H1 (cell line): ENCODE measurements around the gene ANGPTL8. TPM values are rescaled to one million over a fixed set of nuclear protein-coding genes. Genes with fewer than 3 reads are reported as not detected.

Source experiments
- CTCF ChIA-PET: fragments of 300-600 bp; sonication (Branson Sonifier 250); formaldehyde crosslinking; loops from one replicate; lab custom pipeline; 2021; ENCODE audit not compliant: partially characterized antibody; lab: Charles Lee
- POLR2A ChIA-PET: fragments of 300-600 bp; sonication (Branson Sonifier 250); formaldehyde crosslinking; loops from one replicate; lab custom pipeline; 2021; ENCODE audit warnings: inconsistent platforms; ENCODE audit not compliant: partially characterized antibody; lab: Charles Lee
- DNase-seq, 2 experiments: peaks; one replicate each; pipeline versions ENCODE4 v3.0.0 to v3.0.0-alpha.2; 2010 to 2022; ENCODE audit warnings: low spot score in 2 of 2, low read depth in 1 of 2, mixed read lengths in 1 of 2
- FAIRE-seq: peaks from 2 replicates; lab custom pipeline; 2011; peaks lifted over from hg19 to GRCh38; lab: Jason Lieb, UNC
- H2AFZ ChIP-seq: 2 replicates; pipeline ENCODE4 v1.8.1; 2012; ENCODE audit warnings: low read length, inconsistent platforms
- H2AK5ac ChIP-seq: 2 replicates; pipeline ENCODE4 v1.6.1; 2013; ENCODE audit warnings: low read depth, low read length
- H2BK120ac ChIP-seq: replicated peaks from 2 replicates; pipeline ENCODE3; 2013; ENCODE audit warnings: low read depth, low read length, inconsistent platforms
- H2BK12ac ChIP-seq: 2 replicates; pipeline ENCODE4 v1.6.1; 2013; ENCODE audit warnings: low read depth, low read length
- H2BK15ac ChIP-seq: 2 replicates; pipeline ENCODE4 v1.6.1; 2013; ENCODE audit warnings: low read length
- H2BK20ac ChIP-seq: 2 replicates; pipeline ENCODE4 v1.6.1; 2013; ENCODE audit warnings: low read length
- H2BK5ac ChIP-seq: 2 replicates; pipeline ENCODE4 v1.6.1; 2013; ENCODE audit warnings: low read depth, low read length
- H3K14ac ChIP-seq: 2 replicates; pipeline ENCODE4 v1.6.1; 2013; ENCODE audit warnings: inconsistent platforms; ENCODE audit not compliant: insufficient read length
- H3K18ac ChIP-seq: 2 replicates; pipeline ENCODE4 v1.6.1; 2013; ENCODE audit warnings: low read length; ENCODE audit errors: extremely low read depth
- H3K23ac ChIP-seq: 2 replicates; pipeline ENCODE4 v1.6.1; 2013; ENCODE audit warnings: inconsistent platforms; ENCODE audit not compliant: insufficient read length
- H3K23me2 ChIP-seq: 2 replicates; pipeline ENCODE4 v1.6.1; 2013; ENCODE audit warnings: low read depth, low read length
- H3K27ac ChIP-seq: 2 replicates; pipeline ENCODE4 v1.6.1; 2011; ENCODE audit warnings: low read depth, low read length, inconsistent platforms
- H3K27me3 ChIP-seq, 4 experiments: replicated peaks in 1 of 4; 1 replicate in 1 of 4; 2 replicates in 3 of 4; pipeline versions ENCODE4 v1.6.1 to v1.8.1; 2011 to 2013; ENCODE audit warnings: low read length in 3 of 4, mild to moderate bottlenecking in 3 of 4, inconsistent platforms in 2 of 4, mixed read lengths in 2 of 4, moderate library complexity in 1 of 4; ENCODE audit not compliant: control insufficient read depth in 3 of 4, insufficient read depth in 3 of 4; ENCODE audit errors: extremely low read depth in 1 of 4
- H3K36me3 ChIP-seq, 4 experiments: 2 replicates each; pipeline versions ENCODE4 v1.6.1 to v1.8.1; 2011 to 2013; ENCODE audit warnings: mild to moderate bottlenecking in 4 of 4, low read length in 3 of 4, moderate library complexity in 2 of 4, control low read depth in 1 of 4, inconsistent platforms in 1 of 4; ENCODE audit not compliant: insufficient read depth in 4 of 4, control insufficient read depth in 2 of 4
- H3K4ac ChIP-seq: replicated peaks from 2 replicates; pipeline ENCODE3; 2013; ENCODE audit warnings: low read length, low read depth, mixed read lengths, inconsistent platforms; ENCODE audit not compliant: insufficient read length
- H3K4me1 ChIP-seq, 4 experiments: replicated peaks in 1 of 4; 1 replicate in 1 of 4; 2 replicates in 3 of 4; pipeline versions ENCODE4 v1.6.1 to v1.8.1; 2011 to 2013; ENCODE audit warnings: low read length in 3 of 4, inconsistent platforms in 2 of 4, mixed read lengths in 1 of 4; ENCODE audit not compliant: insufficient read depth in 4 of 4, control insufficient read depth in 3 of 4
- H3K4me2 ChIP-seq, 2 experiments: 2 replicates each; pipeline versions ENCODE4 v1.6.1 to v1.8.1; 2011 to 2013; ENCODE audit warnings: low read depth in 2 of 2, low read length in 2 of 2, control low read depth in 1 of 2, inconsistent platforms in 1 of 2, mild to moderate bottlenecking in 1 of 2; ENCODE audit not compliant: insufficient read depth in 1 of 2
- H3K4me3 ChIP-seq, 4 experiments: fragments of 200-600, 300-600 bp in 1 of 4; sonication (generic), shearing (Covaris generic), sonication (Bioruptor Twin) in 1 of 4; 2 replicates each; pipeline versions ENCODE4 v1.5.1 to v1.8.1; 2011 to 2016; ENCODE audit warnings: low read length in 4 of 4, low read depth in 3 of 4, control low read depth in 2 of 4, inconsistent platforms in 2 of 4, mild to moderate bottlenecking in 2 of 4, mixed read lengths in 1 of 4, moderate library complexity in 1 of 4; ENCODE audit not compliant: insufficient read depth in 2 of 4; ENCODE audit errors: extremely low read depth in 1 of 4
- H3K56ac ChIP-seq: replicated peaks from 2 replicates; pipeline ENCODE3; 2013; ENCODE audit warnings: low read depth, mild to moderate bottlenecking, mixed read lengths, low read length, inconsistent platforms; ENCODE audit not compliant: insufficient read length
- H3K79me1 ChIP-seq: 2 replicates; pipeline ENCODE4 v1.6.1; 2013; ENCODE audit warnings: low read depth, low read length, control low read depth
- H3K79me2 ChIP-seq, 2 experiments: 2 replicates each; pipeline versions ENCODE4 v1.6.1 to v1.8.1; 2012 to 2013; ENCODE audit warnings: low read length in 2 of 2, mild to moderate bottlenecking in 2 of 2, inconsistent platforms in 1 of 2; ENCODE audit not compliant: insufficient read depth in 2 of 2, control insufficient read depth in 1 of 2
- H3K9ac ChIP-seq, 4 experiments: replicated peaks in 1 of 4; 1 replicate in 1 of 4; 2 replicates in 3 of 4; pipeline versions ENCODE4 v1.6.1 to v1.8.1; 2011 to 2013; ENCODE audit warnings: low read depth in 3 of 4, low read length in 3 of 4, control low read depth in 2 of 4, mild to moderate bottlenecking in 2 of 4, moderate library complexity in 2 of 4, inconsistent platforms in 1 of 4; ENCODE audit errors: extremely low read depth in 1 of 4
- H3K9me3 ChIP-seq, 2 experiments: 2 replicates each; pipeline versions ENCODE4 v1.6.1 to v1.8.1; 2012 to 2013; ENCODE audit warnings: mild to moderate bottlenecking in 2 of 2, moderate library complexity in 2 of 2, control low read depth in 1 of 2, inconsistent platforms in 1 of 2, low read depth in 1 of 2, low read length in 1 of 2, mixed read lengths in 1 of 2; ENCODE audit not compliant: insufficient read depth in 2 of 2
- H4K20me1 ChIP-seq, 2 experiments: replicated peaks in 1 of 2; 2 replicates each; pipeline versions ENCODE3 to v1.8.1; 2011 to 2013; ENCODE audit warnings: inconsistent platforms in 2 of 2, low read length in 2 of 2, mild to moderate bottlenecking in 1 of 2; ENCODE audit not compliant: insufficient read depth in 2 of 2, control insufficient read depth in 1 of 2
- H4K5ac ChIP-seq: 2 replicates; pipeline ENCODE4 v1.6.1; 2013; ENCODE audit warnings: low read length, low read depth, mixed read lengths, inconsistent platforms; ENCODE audit not compliant: insufficient read length
- H4K8ac ChIP-seq: 2 replicates; pipeline ENCODE4 v1.8.0; 2013; ENCODE audit warnings: mild to moderate bottlenecking, moderate library complexity, low read length, inconsistent platforms; ENCODE audit not compliant: insufficient read depth; ENCODE audit errors: extremely low read depth
- H4K91ac ChIP-seq: replicated peaks from 2 replicates; pipeline ENCODE3; 2013; ENCODE audit warnings: low read length, mixed read lengths, inconsistent platforms; ENCODE audit not compliant: insufficient read length
- BACH1 ChIP-seq: IDR thresholded peaks from 2 replicates; pipeline ENCODE4 v1.6.1; 2012; ENCODE audit warnings: low read length, improper control_type of control experiment
- E2F6 ChIP-seq: IDR thresholded peaks from 2 replicates; pipeline ENCODE4 v1.6.1; 2012; ENCODE audit warnings: inconsistent platforms
- GABPA ChIP-seq: IDR thresholded peaks from 2 replicates; pipeline ENCODE4 v1.6.1; 2011; ENCODE audit warnings: mild to moderate bottlenecking, low read length, moderate library complexity, borderline replicate concordance; ENCODE audit not compliant: insufficient read depth
- JUND ChIP-seq: IDR thresholded peaks from 2 replicates; pipeline ENCODE4 v1.6.1; 2011; ENCODE audit warnings: mild to moderate bottlenecking, improper control_type of control experiment, low read length
- MAX ChIP-seq: IDR thresholded peaks from 2 replicates; pipeline ENCODE4 v1.6.1; 2012; ENCODE audit warnings: inconsistent platforms
- NRF1 ChIP-seq: IDR thresholded peaks from 2 replicates; pipeline ENCODE4 v1.6.1; 2011; ENCODE audit warnings: mild to moderate bottlenecking, low read depth, low read length, improper control_type of control experiment
- RXRA ChIP-seq: IDR thresholded peaks from 2 replicates; pipeline ENCODE4 v1.6.1; 2011; ENCODE audit warnings: low read depth, mild to moderate bottlenecking, low read length, moderate library complexity; ENCODE audit not compliant: insufficient read depth
- SIRT6 ChIP-seq: IDR thresholded peaks from one replicate; pipeline ENCODE4 v1.7.1; 2012; ENCODE audit warnings: low read length, inconsistent platforms
- YY1 ChIP-seq: IDR thresholded peaks from 2 replicates; pipeline ENCODE4 v1.6.1; 2011; ENCODE audit warnings: low read depth, mild to moderate bottlenecking, low read length
- WGBS, 2 experiments: shearing (Covaris generic) in 1 of 2; methylation state at CpG; one replicate each; pipeline versions ENCODE4 v1.1.6 to v1.1.7; 2013 to 2015; ENCODE audit warnings: low lambda C conversion rate in 2 of 2, mixed read lengths in 2 of 2, inconsistent platforms in 1 of 2, low coverage in 1 of 2, missing lambda C conversion rate in 1 of 2; ENCODE audit not compliant: insufficient replicate concordance in 2 of 2, insufficient coverage in 1 of 2, insufficient read length in 1 of 2; ENCODE audit errors: extremely low coverage in 1 of 2, missing lambda C conversion rate in 1 of 2; 5-methylcytosine and 5-hydroxymethylcytosine counted together
- polyA plus RNA-seq, 7 experiments: library from polyadenylated mRNA; depleted of rRNA in 3 of 7; stranded (reverse) in 5 of 7; unstranded in 2 of 7; fragments of >200 nt in 5 of 7; fragments of 200-250 nt in 2 of 7; gene quantifications; 1 replicate in 5 of 7; 2 replicates in 1 of 7; 4 replicates in 1 of 7; pipeline versions ENCODE4 v1.2.1 to v1.2.3, GENCODE V29; 2011 to 2013; ENCODE audit warnings: missing spikeins in 2 of 7, mixed read lengths in 2 of 7
- total RNA-seq: library from RNA; stranded (reverse); fragmentation: NEBNext Ultra II Directional; extraction: Animal tissue kit (Norgen Biotek cat#: 25700); gene quantifications from 2 replicates; pipeline ENCODE4 v1.2.1, GENCODE V29; 2021

The ANGPTL8 gene
- total and polyA plus RNA-seq, 2 of the 8 experiments (the other 6 are each of a cell fraction or from before 2014, with no cell fraction given) = not detected

GRCh38 chr19:11278670-11279069 is 39.3 kb downstream of the ANGPTL8 start:
- H2AFZ ChIP-seq = no peak overlapping the region
- H3K27ac ChIP-seq = no peak overlapping the region
- no peak overlapping the region for H2AK5ac ChIP-seq
- no peak overlapping the region for H2BK5ac ChIP-seq
- H2BK120ac ChIP-seq = no peak overlapping the region
- TF ChIP-seq NRF1 (no peak), BACH1 (no peak), RXRA (no peak), YY1 (no peak), GABPA (no peak), MAX (no peak), E2F6 (no peak), SIRT6 (no peak), JUND (no peak)
- no peaks in the 10 kb centered on the region for H3K36me3 ChIP-seq
- H3K56ac ChIP-seq = no peak overlapping the region
- no peaks in the 10 kb centered on the region for H4K20me1 ChIP-seq
- H2BK12ac ChIP-seq = no peak overlapping the region
- no peak overlapping the region for H3K4me3 ChIP-seq
- FAIRE-seq (no peak), DNase-seq (no peak)
- H3K23me2 ChIP-seq = no peaks in the 10 kb centered on the region
- H3K9me3 ChIP-seq = peaks cover 0 to 11% of the 10 kb centered on the region in 2 experiments; a peak in 1 of 4 replicates
- no peak overlapping the region for H3K9ac ChIP-seq
- no peak overlapping the region for H3K23ac ChIP-seq
- no peak overlapping the region for H3K18ac ChIP-seq
- no peak overlapping the region for H3K14ac ChIP-seq
- no peak overlapping the region for H4K91ac ChIP-seq
- CTCF ChIA-PET = interaction anchor here (0.6 to 1.2 kb wide), 4 partner anchors 15 to 38 kb away, joined by 3 to 4 read pairs (median 3); no protein-coding TSS in a partner anchor
- no peak overlapping the region for H3K4me2 ChIP-seq
- POLR2A ChIA-PET = no interaction called here
- no peaks in the 10 kb centered on the region for H3K79me1 ChIP-seq
- H2BK15ac ChIP-seq = no peak overlapping the region
- no peak overlapping the region for H4K5ac ChIP-seq
- no peak overlapping the region for H3K4ac ChIP-seq
- WGBS, 2 experiments = 90% methylated on average over 5 of the region's 6 CpGs; no CpG with 5 or more reads in 1 of the 2 experiments
- peaks cover 0 to 4% (median 2%) of the 10 kb centered on the region in 4 experiments; a peak in 4 of 7 replicates for H3K4me1 ChIP-seq
- H2BK20ac ChIP-seq = no peak overlapping the region
- H3K79me2 ChIP-seq = no peaks in the 10 kb centered on the region
- no peaks in the 10 kb centered on the region for H3K27me3 ChIP-seq
- H4K8ac ChIP-seq = no peak overlapping the region
